ENCODE results near the gene TGFA. TPM values are rescaled to one million over a fixed set of nuclear protein-coding genes. Genes with fewer than 3 reads are reported as not detected.

TGFA gene
- total RNA-seq (1 to 10 TPM; 2.0 to 2.5 TPM), polyA plus RNA-seq (1 to 10 TPM in 1 of 2 donors, under 1 TPM in 1; 0.13 to 1.3 TPM)
- long read RNA-seq, donor 1, full-length matches to known transcripts = 1 of 3 reads
- long read RNA-seq, donor 1, partial matches to known transcripts = 0 of 3 reads
- long read RNA-seq, donor 1, other reads (novel, unspliced or antisense) = 2 of 3 reads
- long read RNA-seq, donor 2, partial matches to known transcripts = 0 of 1 reads
- long read RNA-seq, donor 2, other reads (novel, unspliced or antisense) = 1 of 1 reads

GRCh38 chr2:70553584-70554337, at the start of gene TGFA:
TGFA (minus strand) TSS chr2:70553826; CDS start chr2:70553767, 59 bp downstream.
- ATAC-seq (ENCODE audit: low FRiP score) (peak; percentile 87), DNase-seq (peak; percentile 86 to 90)
- Histone ChIP-seq H3K4me1 (ENCODE audit: control insufficient read depth in 1 of 2, insufficient read depth in 2 of 2, low read length in 2 of 2) (peaks cover 2% of the 10 kb centered on the region in 2 donors), H3K27ac (ENCODE audit: low read depth in 1 of 2, low read length in 2 of 2) (no peak within 1 kb of the TSS), H3K4me3 (ENCODE audit: low read length in 2 of 2) (peak within 1 kb of the TSS; percentile 77 to 81), H3K27me3 (ENCODE audit: control insufficient read depth in 1 of 2, insufficient read depth in 2 of 2, low read length in 1 of 2) (no peaks in the 10 kb centered on the region), H3K36me3 (ENCODE audit: control insufficient read depth in 1 of 2, insufficient read depth in 2 of 2, low read length in 1 of 2) (no peaks in the 10 kb centered on the region), H3K9me3 (ENCODE audit: control insufficient read depth, low read length) (no peaks in the 10 kb centered on the region)
- 0% methylated on average over 46 to 88 of the region's 88 CpGs for WGBS, 2 donors
- intact Hi-C loops (cut with DNase I) = no loop called here

GRCh38 chr2:70603066-70603465, 49.4 kb upstream of the TGFA start:
- intact Hi-C loops (cut with DNase I) = no loop called here
- no peaks in the 10 kb centered on the region for H3K36me3 ChIP-seq (ENCODE audit: control insufficient read depth in 1 of 2, insufficient read depth in 2 of 2, low read length in 1 of 2)
- H3K4me1 ChIP-seq (ENCODE audit: control insufficient read depth in 1 of 2, insufficient read depth in 2 of 2, low read length in 2 of 2) = no peaks in the 10 kb centered on the region
- DNase-seq = no peak
- no peak overlapping the region for H3K4me3 ChIP-seq (ENCODE audit: low read length in 2 of 2)
- no peak overlapping the region for H3K27ac ChIP-seq (ENCODE audit: low read depth in 1 of 2, low read length in 2 of 2)
- no peak for ATAC-seq (ENCODE audit: low FRiP score)
- H3K27me3 ChIP-seq (ENCODE audit: control insufficient read depth in 1 of 2, insufficient read depth in 2 of 2, low read length in 1 of 2) = no peaks in the 10 kb centered on the region
- H3K9me3 ChIP-seq (ENCODE audit: control insufficient read depth, low read length) = no peaks in the 10 kb centered on the region

DNA sequence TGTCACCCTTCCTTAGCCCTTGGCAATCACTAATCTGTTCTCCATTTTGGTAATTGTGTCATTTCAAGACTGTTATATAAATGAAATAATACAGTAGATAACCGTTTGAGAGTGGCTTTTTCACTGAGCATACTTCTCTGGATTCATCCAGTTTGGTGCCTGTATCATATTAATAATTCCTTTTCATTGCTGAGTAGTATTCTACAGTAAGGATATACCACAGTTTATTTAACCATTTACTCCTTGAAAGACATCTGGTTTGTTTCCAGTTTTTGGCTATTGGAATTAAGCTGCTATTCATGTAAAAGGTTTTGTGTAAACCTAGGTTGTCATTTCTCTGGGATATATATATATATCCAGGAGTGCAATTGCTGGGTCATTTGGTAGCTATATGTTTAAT, 44.6 kb upstream of the TGFA start:
- 43 to 48% methylated on average over 1 of the region's 1 CpG for WGBS, 2 donors
- H3K27ac ChIP-seq (ENCODE audit: low read depth in 1 of 2, low read length in 2 of 2) = no peak overlapping the region
- no peak for DNase-seq
- no peaks in the 10 kb centered on the region for H3K4me1 ChIP-seq (ENCODE audit: control insufficient read depth in 1 of 2, insufficient read depth in 2 of 2, low read length in 2 of 2)
- no peaks in the 10 kb centered on the region for H3K9me3 ChIP-seq (ENCODE audit: control insufficient read depth, low read length)
- H3K27me3 ChIP-seq (ENCODE audit: control insufficient read depth in 1 of 2, insufficient read depth in 2 of 2, low read length in 1 of 2) = no peaks in the 10 kb centered on the region
- ATAC-seq (ENCODE audit: low FRiP score) = no peak
- H3K4me3 ChIP-seq (ENCODE audit: low read length in 2 of 2) = no peak overlapping the region
- no peaks in the 10 kb centered on the region for H3K36me3 ChIP-seq (ENCODE audit: control insufficient read depth in 1 of 2, insufficient read depth in 2 of 2, low read length in 1 of 2)
- intact Hi-C loops (cut with DNase I) = no loop called here

DNA sequence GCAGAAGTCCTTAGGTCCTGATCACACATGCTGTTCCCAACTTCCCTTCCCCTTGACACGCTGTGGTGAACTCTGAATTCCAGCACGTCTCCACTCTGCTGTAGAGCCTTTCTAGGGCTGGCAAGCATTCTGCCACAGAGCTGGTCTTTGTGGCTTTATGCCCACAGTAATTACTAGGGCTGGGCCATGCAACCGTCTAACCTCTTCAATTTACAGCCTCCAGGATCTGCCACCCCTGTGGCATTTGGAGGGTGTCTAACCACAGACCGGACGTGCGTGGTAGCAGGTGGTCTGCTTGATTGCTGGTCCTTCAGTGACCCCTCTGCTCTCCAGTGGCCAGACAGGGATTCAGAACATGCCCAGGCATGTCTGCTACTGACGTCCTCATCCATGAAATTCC, 43.1 kb upstream of the TGFA start:
- no peak overlapping the region for H3K27ac ChIP-seq (ENCODE audit: low read depth in 1 of 2, low read length in 2 of 2)
- no peak overlapping the region for H3K4me3 ChIP-seq (ENCODE audit: low read length in 2 of 2)
- no peaks in the 10 kb centered on the region for H3K9me3 ChIP-seq (ENCODE audit: control insufficient read depth, low read length)
- no peak for ATAC-seq (ENCODE audit: low FRiP score)
- no peaks in the 10 kb centered on the region for H3K4me1 ChIP-seq (ENCODE audit: control insufficient read depth in 1 of 2, insufficient read depth in 2 of 2, low read length in 2 of 2)
- 47 to 53% methylated on average over 7 of the region's 7 CpGs for WGBS, 2 donors
- intact Hi-C loops (cut with DNase I) = no loop called here
- DNase-seq = no peak
- no peaks in the 10 kb centered on the region for H3K27me3 ChIP-seq (ENCODE audit: control insufficient read depth in 1 of 2, insufficient read depth in 2 of 2, low read length in 1 of 2)
- no peaks in the 10 kb centered on the region for H3K36me3 ChIP-seq (ENCODE audit: control insufficient read depth in 1 of 2, insufficient read depth in 2 of 2, low read length in 1 of 2)

DNA sequence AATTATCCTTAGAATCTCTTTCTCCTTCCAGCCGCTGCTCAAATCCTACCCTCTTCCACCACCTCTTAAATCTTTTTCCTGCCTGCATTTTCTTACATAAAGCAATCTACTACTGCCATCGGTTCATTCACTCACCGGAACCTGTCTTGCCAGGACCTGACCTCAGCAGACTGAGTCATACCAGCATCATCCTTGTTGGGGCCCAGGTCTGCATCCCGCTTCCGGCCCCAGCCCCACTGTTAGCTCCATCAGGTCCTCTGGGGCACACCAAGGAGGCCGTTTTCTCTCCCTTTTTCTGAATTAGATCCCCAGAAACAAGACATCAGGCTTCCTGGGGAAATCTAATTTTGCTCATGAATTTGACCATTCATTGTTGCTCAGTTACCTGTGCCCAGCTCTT, 42.7 kb upstream of the TGFA start:
- no peaks in the 10 kb centered on the region for H3K4me1 ChIP-seq (ENCODE audit: control insufficient read depth in 1 of 2, insufficient read depth in 2 of 2, low read length in 2 of 2)
- no peak overlapping the region for H3K4me3 ChIP-seq (ENCODE audit: low read length in 2 of 2)
- H3K27ac ChIP-seq (ENCODE audit: low read depth in 1 of 2, low read length in 2 of 2) = no peak overlapping the region
- no peak for DNase-seq
- intact Hi-C loops (cut with DNase I) = no loop called here
- ATAC-seq (ENCODE audit: low FRiP score) = no peak
- whole genome bisulfite sequencing, 2 donors = 71 to 75% methylated on average over 6 of the region's 6 CpGs
- H3K27me3 ChIP-seq (ENCODE audit: control insufficient read depth in 1 of 2, insufficient read depth in 2 of 2, low read length in 1 of 2) = no peaks in the 10 kb centered on the region
- H3K9me3 ChIP-seq (ENCODE audit: control insufficient read depth, low read length) = no peaks in the 10 kb centered on the region
- no peaks in the 10 kb centered on the region for H3K36me3 ChIP-seq (ENCODE audit: control insufficient read depth in 1 of 2, insufficient read depth in 2 of 2, low read length in 1 of 2)

GRCh38 chr2:70583091-70583490, 29.5 kb upstream of the TGFA start:
- H3K4me1 ChIP-seq (ENCODE audit: control insufficient read depth in 1 of 2, insufficient read depth in 2 of 2, low read length in 2 of 2) = no peaks in the 10 kb centered on the region
- DNase-seq = no peak
- H3K9me3 ChIP-seq (ENCODE audit: control insufficient read depth, low read length) = no peaks in the 10 kb centered on the region
- 84 to 86% methylated on average over 7 of the region's 7 CpGs for WGBS, 2 donors
- no peak overlapping the region for H3K4me3 ChIP-seq (ENCODE audit: low read length in 2 of 2)
- H3K36me3 ChIP-seq (ENCODE audit: control insufficient read depth in 1 of 2, insufficient read depth in 2 of 2, low read length in 1 of 2) = no peaks in the 10 kb centered on the region
- ATAC-seq (ENCODE audit: low FRiP score) = no peak
- H3K27me3 ChIP-seq (ENCODE audit: control insufficient read depth in 1 of 2, insufficient read depth in 2 of 2, low read length in 1 of 2) = peaks cover 0 to 2% of the 10 kb centered on the region in 2 donors
- no peak overlapping the region for H3K27ac ChIP-seq (ENCODE audit: low read depth in 1 of 2, low read length in 2 of 2)
- intact Hi-C loops (cut with DNase I) = no loop called here

DNA sequence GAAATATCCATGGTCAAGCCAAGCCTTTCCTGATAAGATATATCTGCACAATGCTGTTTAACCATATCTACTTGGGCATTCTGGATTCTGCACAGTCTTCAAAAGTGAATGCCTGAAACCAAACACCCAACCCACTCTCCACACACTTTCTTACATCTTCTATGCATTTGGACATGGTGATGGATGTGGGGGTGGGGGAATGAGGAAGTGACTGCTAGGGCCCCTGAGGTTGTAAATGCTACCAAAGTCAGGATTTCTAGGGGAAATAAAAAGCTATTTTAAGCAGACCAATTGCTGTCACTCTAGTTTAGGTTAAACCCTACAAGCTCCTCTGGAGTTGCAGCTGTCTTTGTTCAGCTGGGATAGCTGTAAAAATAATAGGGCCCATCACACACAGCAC, 26.7 kb upstream of the TGFA start:
- H3K4me3 ChIP-seq (ENCODE audit: low read length in 2 of 2) = no peak overlapping the region
- DNase-seq = no peak
- H3K36me3 ChIP-seq (ENCODE audit: control insufficient read depth in 1 of 2, insufficient read depth in 2 of 2, low read length in 1 of 2) = no peaks in the 10 kb centered on the region
- H3K27ac ChIP-seq (ENCODE audit: low read depth in 1 of 2, low read length in 2 of 2) = no peak overlapping the region
- no peak for ATAC-seq (ENCODE audit: low FRiP score)
- no peaks in the 10 kb centered on the region for H3K4me1 ChIP-seq (ENCODE audit: control insufficient read depth in 1 of 2, insufficient read depth in 2 of 2, low read length in 2 of 2)
- H3K9me3 ChIP-seq (ENCODE audit: control insufficient read depth, low read length) = no peaks in the 10 kb centered on the region
- H3K27me3 ChIP-seq (ENCODE audit: control insufficient read depth in 1 of 2, insufficient read depth in 2 of 2, low read length in 1 of 2) = peaks cover 0 to 2% of the 10 kb centered on the region in 2 donors
- intact Hi-C loops (cut with DNase I) = no loop called here

DNA sequence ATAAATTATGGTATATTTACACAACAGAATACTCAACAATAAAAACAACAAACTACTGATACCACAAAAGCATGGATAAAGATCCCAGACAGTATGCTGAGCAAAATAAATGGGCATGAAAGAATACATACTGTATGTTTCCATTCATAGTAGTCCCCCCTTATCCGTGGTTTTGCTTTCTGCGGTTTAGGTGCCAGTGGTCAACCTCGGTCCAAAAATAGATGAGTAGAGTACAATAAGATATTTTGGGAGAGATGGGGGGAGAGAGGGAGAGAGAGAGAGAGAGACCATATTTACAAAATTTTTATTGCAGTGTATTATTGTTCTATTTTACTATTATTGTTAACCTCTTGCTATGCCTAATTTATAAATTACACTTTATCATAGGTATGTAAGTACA, 21.0 kb upstream of the TGFA start:
- Histone ChIP-seq H3K4me3 (ENCODE audit: low read length in 2 of 2) (no peak overlapping the region), H3K27ac (ENCODE audit: low read depth in 1 of 2, low read length in 2 of 2) (no peak overlapping the region), H3K9me3 (ENCODE audit: control insufficient read depth, low read length) (peaks cover 3% of the 10 kb centered on the region), H3K27me3 (ENCODE audit: control insufficient read depth in 1 of 2, insufficient read depth in 2 of 2, low read length in 1 of 2) (no peaks in the 10 kb centered on the region), H3K4me1 (ENCODE audit: control insufficient read depth in 1 of 2, insufficient read depth in 2 of 2, low read length in 2 of 2) (no peaks in the 10 kb centered on the region), H3K36me3 (ENCODE audit: control insufficient read depth in 1 of 2, insufficient read depth in 2 of 2, low read length in 1 of 2) (no peaks in the 10 kb centered on the region)
- ATAC-seq (ENCODE audit: low FRiP score) (no peak), DNase-seq (no peak)
- intact Hi-C loops (cut with DNase I) = no loop called here
- WGBS, 2 donors = 71 to 73% methylated on average over 3 of the region's 3 CpGs

- Histone ChIP-seq H3K27ac (ENCODE audit: low read depth in 1 of 2, low read length in 2 of 2) (no peak overlapping the region), H3K36me3 (ENCODE audit: control insufficient read depth in 1 of 2, insufficient read depth in 2 of 2, low read length in 1 of 2) (no peaks in the 10 kb centered on the region), H3K4me1 (ENCODE audit: control insufficient read depth in 1 of 2, insufficient read depth in 2 of 2, low read length in 2 of 2) (no peaks in the 10 kb centered on the region), H3K4me3 (ENCODE audit: low read length in 2 of 2) (no peak overlapping the region), H3K27me3 (ENCODE audit: control insufficient read depth in 1 of 2, insufficient read depth in 2 of 2, low read length in 1 of 2) (no peaks in the 10 kb centered on the region), H3K9me3 (ENCODE audit: control insufficient read depth, low read length) (peaks cover 3% of the 10 kb centered on the region)
- DNase-seq = no peak
- ATAC-seq (ENCODE audit: low FRiP score) = no peak
- intact Hi-C loops (cut with DNase I) = no loop called here
- WGBS, 2 donors = 90% methylated on average over 2 of the region's 2 CpGs
Measured at GRCh38 chr2:70574109-70574508, 20.5 kb upstream of the TGFA start.

Data from aorta (tissue), 5 donors.